H54 (cell line): ENCODE data around the gene FAM131C.
"Not testable (repeated sequence)": the region's sequence is repeated elsewhere in the genome, so short reads cannot be mapped to it uniquely, and the experiment has no call there.

ENCODE experiments used
- DNase-seq: peaks from one replicate; pipeline ENCODE4 v3.0.0; 2011; ENCODE audit warnings: low spot score, mixed read lengths; ENCODE audit not compliant: insufficient read length
- FAIRE-seq: peaks from 3 replicates; lab custom pipeline; 2011; peaks lifted over from hg19 to GRCh38; lab: Jason Lieb, UNC
- POLR2A ChIP-seq: IDR thresholded peaks from 2 replicates; pipeline ENCODE4 v1.6.1; 2011; ENCODE audit warnings: low read depth, mild to moderate bottlenecking, low read length

FAM131C gene

GRCh38 chr1:16112596-16113555, 39.4 kb upstream of the FAM131C start:
- TF ChIP-seq POLR2A: no peak
- no peak for FAIRE-seq

GRCh38 chr1:16111771-16112595, 38.5 kb upstream of the FAM131C start:
- TF ChIP-seq POLR2A: no peak
- DNase-seq (no peak), FAIRE-seq (no peak)

More at GRCh38 chr1:16112596-16113555, 39.4 kb upstream of the FAM131C start:
- DNase-seq: no peak

GRCh38 chr1:16110884-16111283, 37.4 kb upstream of the FAM131C start:
- no peak for TF ChIP-seq POLR2A
- DNase-seq: no peak
- FAIRE-seq: no peak

- DNase-seq: no peak
- no peak for TF ChIP-seq POLR2A
- no peak for FAIRE-seq
These were observed 37.0 kb upstream of the FAM131C start for GRCh38 chr1:16110456-16110855.

GRCh38 chr1:16109571-16109970, 36.1 kb upstream of the FAM131C start:
- DNase-seq (no peak), FAIRE-seq (no peak)
- TF ChIP-seq POLR2A: no peak

- FAIRE-seq, DNase-seq: not testable (repeated sequence)
These were observed 33.6 kb upstream of the FAM131C start for GRCh38 chr1:16107039-16107438.

- DNase-seq (no peak), FAIRE-seq (no peak)
- TF ChIP-seq POLR2A: no peak
These were observed 28.2 kb upstream of the FAM131C start for GRCh38 chr1:16101623-16102022.

- FAIRE-seq (no peak), DNase-seq (no peak)
- no peak for TF ChIP-seq POLR2A
These were observed 26.0 kb upstream of the FAM131C start for GRCh38 chr1:16099412-16099811.

- no peak for FAIRE-seq
- no peak for TF ChIP-seq POLR2A
These were observed 22.0 kb upstream of the FAM131C start for GRCh38 chr1:16095447-16095846.

GRCh38 chr1:16094453-16095158, 21.2 kb upstream of the FAM131C start:
- DNase-seq: no peak
- FAIRE-seq: no peak
- TF ChIP-seq POLR2A: no peak

More at GRCh38 chr1:16095447-16095846, 22.0 kb upstream of the FAM131C start:
- no peak for DNase-seq

- FAIRE-seq: no peak
- no peak for DNase-seq
These were observed 20.2 kb upstream of the FAM131C start for GRCh38 chr1:16093611-16094010.

GRCh38 chr1:16092923-16093511, 19.6 kb upstream of the FAM131C start:
- no peak for DNase-seq
- no peak for TF ChIP-seq POLR2A
- FAIRE-seq: no peak

More at GRCh38 chr1:16093611-16094010, 20.2 kb upstream of the FAM131C start:
- TF ChIP-seq POLR2A: no peak
